ENCODE results near the gene AASDH.
"Not testable (repeated sequence)": the region's sequence is repeated elsewhere in the genome, so short reads cannot be mapped to it uniquely, and the experiment has no call there.

Gene AASDH

GRCh38 chr4:56372774-56373173, 14.5 kb downstream of the AASDH start:
- no peak overlapping the region for H3K4me3 ChIP-seq (ENCODE audit: low read depth, low read length)
- no peak for DNase-seq (ENCODE audit: low read depth)
- TF ChIP-seq CTCF (IDR thresholded peaks at IDR 0.05; ENCODE audit: control insufficient read depth, extremely low read depth, insufficient read depth), result no peak

GRCh38 chr4:56371426-56372220, 15.7 kb downstream of the AASDH start:
- H3K4me3 ChIP-seq (ENCODE audit: low read depth, low read length), result no peak overlapping the region
- TF ChIP-seq CTCF (IDR thresholded peaks at IDR 0.05; ENCODE audit: control insufficient read depth, extremely low read depth, insufficient read depth), result no peak
- DNase-seq (ENCODE audit: low read depth), result no peak

GRCh38 chr4:56370377-56370776, 16.9 kb downstream of the AASDH start:
- TF ChIP-seq CTCF (IDR thresholded peaks at IDR 0.05; ENCODE audit: control insufficient read depth, extremely low read depth, insufficient read depth), result no peak
- DNase-seq (ENCODE audit: low read depth), result no peak
- H3K4me3 ChIP-seq (ENCODE audit: low read depth, low read length), result no peak overlapping the region

GRCh38 chr4:56362981-56363380, 24.3 kb downstream of the AASDH start:
- H3K4me3 ChIP-seq (ENCODE audit: low read depth, low read length); DNase-seq (ENCODE audit: low read depth): not testable (repeated sequence)

- DNase-seq (ENCODE audit: low read depth), result no peak
- no peak for TF ChIP-seq CTCF (IDR thresholded peaks at IDR 0.05; ENCODE audit: control insufficient read depth, extremely low read depth, insufficient read depth)
These were observed 27.2 kb downstream of the AASDH start for GRCh38 chr4:56360071-56360470.

GRCh38 chr4:56356650-56357049, 30.6 kb downstream of the AASDH start:
- no peak overlapping the region for H3K4me3 ChIP-seq (ENCODE audit: low read depth, low read length)
- DNase-seq (ENCODE audit: low read depth), result no peak
- TF ChIP-seq CTCF (IDR thresholded peaks at IDR 0.05; ENCODE audit: control insufficient read depth, extremely low read depth, insufficient read depth), result no peak

More at GRCh38 chr4:56360071-56360470, 27.2 kb downstream of the AASDH start:
- H3K4me3 ChIP-seq (ENCODE audit: low read depth, low read length), result no peak overlapping the region

- TF ChIP-seq CTCF (IDR thresholded peaks at IDR 0.05; ENCODE audit: control insufficient read depth, extremely low read depth, insufficient read depth), result no peak
- no peak for DNase-seq (ENCODE audit: low read depth)
- H3K4me3 ChIP-seq (ENCODE audit: low read depth, low read length), result no peak overlapping the region
These were observed 38.7 kb downstream of the AASDH start for GRCh38 chr4:56348576-56348975.
